Activated naive CD4-positive, alpha-beta T cell treated with anti-CD3 and anti-CD28 coated beads, Interleukin-2, amount 10 ng/mL, durations not matched to agents 7 days and 5 days (primary cell): Measurements from ENCODE around the gene SEMA4D.
"Not testable (repeated sequence)": the region's sequence is repeated elsewhere in the genome, so short reads cannot be mapped to it uniquely, and the experiment has no call there.

Source experiments
- CTCF ChIA-PET: fragments of 350-600 bp; sonication (Branson Sonifier 250); formaldehyde crosslinking; loops from one replicate; lab custom pipeline; 2021; ENCODE audit warnings: antibody characterized with exemption; lab: Charles Lee
- DNase-seq: peaks from one replicate; pipeline ENCODE4 v3.0.0-alpha.2; 2020
- H3K27ac Mint-ChIP-seq: one replicate; pipeline ENCODE4 v1.8.0; 2021; ENCODE audit warnings: mild to moderate bottlenecking, moderate library complexity, mixed read lengths
- H3K27me3 Mint-ChIP-seq: one replicate; pipeline ENCODE4 v1.8.0; 2021; ENCODE audit warnings: mild to moderate bottlenecking, mixed read lengths
- H3K36me3 Mint-ChIP-seq: one replicate; pipeline ENCODE4 v1.8.0; 2021; ENCODE audit warnings: mixed read lengths
- H3K4me1 Mint-ChIP-seq: one replicate; pipeline ENCODE4 v1.8.0; 2021; ENCODE audit warnings: mixed read lengths
- H3K4me3 Mint-ChIP-seq: one replicate; pipeline ENCODE4 v1.8.0; 2021; ENCODE audit warnings: mild to moderate bottlenecking, moderate library complexity, mixed read lengths
- H3K9me3 Mint-ChIP-seq: one replicate; pipeline ENCODE4 v1.8.0; 2021; ENCODE audit warnings: mixed read lengths

The SEMA4D gene

DNA sequence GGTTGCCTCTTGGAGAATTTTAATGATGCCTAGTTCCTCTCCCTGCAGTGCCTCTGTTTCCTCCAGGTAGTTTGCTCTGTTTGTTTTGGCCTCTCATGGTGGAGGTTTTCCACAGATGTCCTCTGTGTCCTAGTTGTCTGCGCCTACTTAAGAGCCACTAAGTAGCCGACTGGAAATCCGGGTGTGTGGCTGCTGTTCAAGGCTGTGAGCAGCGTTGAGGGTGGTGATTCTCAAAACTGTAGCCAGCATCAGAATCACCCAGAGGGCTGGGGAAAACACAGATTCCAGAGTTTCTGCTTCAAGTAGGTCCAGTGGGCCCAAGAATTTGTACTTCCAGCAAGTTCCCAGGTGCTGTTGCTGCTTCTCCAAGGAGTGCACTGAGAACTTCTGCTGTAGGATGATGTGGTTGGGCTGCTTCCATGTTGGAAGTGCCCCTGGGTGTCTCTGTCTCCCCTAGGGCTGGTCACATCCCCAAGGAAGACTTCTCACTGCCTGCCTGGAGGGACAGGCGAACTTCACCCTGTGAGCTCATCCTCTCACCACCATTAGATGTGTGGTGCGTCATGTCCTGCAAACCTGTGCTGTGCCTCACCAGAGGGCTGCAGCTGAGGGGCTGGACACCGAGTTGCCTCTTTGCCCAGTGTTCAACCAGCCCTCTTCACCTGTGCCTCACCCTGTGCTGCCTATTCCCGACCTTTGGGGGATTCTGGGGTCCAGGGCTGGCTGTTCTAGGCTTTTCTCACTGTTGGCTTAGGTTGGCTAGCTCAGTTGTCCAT is 144.9 kb downstream of the SEMA4D start:
- no peak overlapping the region for H3K4me3 Mint-ChIP-seq
- no peaks in the 10 kb centered on the region for H3K9me3 Mint-ChIP-seq
- DNase-seq: no peak
- peaks cover 19% of the 10 kb centered on the region for H3K4me1 Mint-ChIP-seq
- CTCF ChIA-PET: no interaction called here
- H3K27me3 Mint-ChIP-seq: no peaks in the 10 kb centered on the region
- peaks cover 81% of the 10 kb centered on the region for H3K36me3 Mint-ChIP-seq
- H3K27ac Mint-ChIP-seq: peak overlapping the region; percentile 85

DNA sequence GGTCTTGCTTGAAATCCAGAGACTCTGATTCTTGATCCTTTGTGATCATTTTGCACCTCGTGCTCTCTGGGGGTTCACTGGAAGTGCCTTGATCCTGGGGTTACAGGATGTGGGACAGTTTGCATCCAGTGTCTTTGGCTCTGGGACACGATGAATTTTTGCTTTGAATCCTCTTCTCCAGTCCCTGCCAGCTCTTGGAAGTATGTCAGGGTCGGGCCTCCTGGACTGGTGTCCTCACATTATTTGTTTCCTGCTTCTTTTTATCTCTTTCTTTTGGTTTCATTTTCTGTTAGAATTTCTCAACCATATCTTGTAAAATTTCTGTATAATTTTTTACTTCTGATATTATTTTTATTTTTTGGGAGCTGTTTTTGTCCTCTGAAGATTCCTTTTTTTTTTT is 145.5 kb downstream of the SEMA4D start:
- Mint-ChIP-seq H3K9me3 (no peaks in the 10 kb centered on the region), H3K27me3 (no peaks in the 10 kb centered on the region), H3K4me1 (peaks cover 19% of the 10 kb centered on the region), H3K27ac (peak overlapping the region; percentile 79), H3K36me3 (peaks cover 77% of the 10 kb centered on the region), H3K4me3 (no peak overlapping the region)
- DNase-seq: no peak
- CTCF ChIA-PET: no interaction called here

DNA sequence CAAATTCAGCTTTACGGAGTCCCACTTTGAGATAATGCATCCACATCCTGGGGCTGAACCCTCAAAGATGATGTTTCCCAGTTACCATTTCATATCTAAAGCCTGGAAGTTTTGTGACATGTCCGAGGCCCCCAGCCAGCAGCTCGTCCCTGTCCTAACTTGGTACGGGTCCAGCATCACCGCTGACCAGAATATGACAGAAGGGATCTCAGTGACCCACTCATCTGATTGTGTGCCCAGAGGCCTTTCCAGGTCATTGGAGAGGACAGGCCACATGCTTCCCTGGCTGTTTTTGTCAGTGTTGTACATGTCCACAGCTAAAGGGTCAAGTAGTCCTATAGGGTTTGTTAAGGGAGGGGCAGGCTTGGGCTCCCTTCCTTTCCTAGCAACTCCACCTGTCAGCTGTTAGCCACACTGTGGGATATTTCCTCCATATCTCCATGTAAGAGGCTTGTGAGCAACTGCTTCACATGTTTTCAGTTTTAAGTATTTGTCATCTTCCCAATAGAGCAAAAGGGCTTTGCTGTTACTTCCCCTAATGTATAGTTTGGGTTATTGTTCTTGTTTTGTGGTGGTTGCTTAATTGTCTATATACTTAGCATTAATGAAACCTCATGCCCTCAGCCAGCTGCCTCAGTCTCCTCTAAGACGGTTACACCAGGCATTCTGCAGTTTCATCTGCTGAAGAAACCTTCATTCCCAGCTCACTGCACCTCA is 146.2 kb downstream of the SEMA4D start:
- Mint-ChIP-seq H3K27ac (peak overlapping the region; percentile 79), H3K27me3 (no peaks in the 10 kb centered on the region), H3K36me3 (peaks cover 77% of the 10 kb centered on the region), H3K9me3 (no peaks in the 10 kb centered on the region), H3K4me1 (peaks cover 19% of the 10 kb centered on the region), H3K4me3 (no peak overlapping the region)
- CTCF ChIA-PET: interaction anchor here (0.7 kb wide), 1 partner anchor 197 kb away, joined by 3 read pairs; no protein-coding TSS in a partner anchor
- no peak for DNase-seq

DNA sequence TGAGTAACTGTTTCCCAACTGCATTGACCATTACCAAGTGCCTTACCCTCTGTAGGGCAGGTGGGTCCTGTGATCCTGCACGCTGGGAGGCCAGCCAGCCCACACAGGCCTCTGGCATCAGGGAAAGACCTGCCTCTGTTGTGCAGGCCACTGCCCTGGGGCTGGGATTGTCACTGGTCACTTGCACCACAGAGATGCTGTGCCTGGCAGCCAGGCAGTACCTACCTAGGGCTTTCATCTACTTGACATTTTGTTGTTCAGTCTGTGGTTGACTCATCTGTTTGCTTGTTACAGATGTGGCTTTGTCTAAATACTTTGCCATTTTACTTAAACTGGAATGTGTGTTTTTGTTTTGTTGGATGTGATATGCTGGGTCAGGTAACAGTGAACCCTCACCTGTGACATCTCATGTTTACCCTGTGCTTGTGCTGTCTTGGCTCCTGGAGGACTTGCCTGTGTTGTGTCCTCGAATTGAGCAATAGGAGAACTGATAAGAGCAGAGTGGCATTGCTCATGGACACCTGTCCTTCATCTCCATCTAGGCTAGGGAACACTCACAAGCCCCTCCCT is 146.8 kb downstream of the SEMA4D start:
- no peaks in the 10 kb centered on the region for H3K27me3 Mint-ChIP-seq
- H3K9me3 Mint-ChIP-seq: no peaks in the 10 kb centered on the region
- DNase-seq: no peak
- CTCF ChIA-PET: interaction anchor here (0.7 kb wide), 1 partner anchor 198 kb away, joined by 3 read pairs; no protein-coding TSS in a partner anchor
- no peak overlapping the region for H3K27ac Mint-ChIP-seq
- peaks cover 19% of the 10 kb centered on the region for H3K4me1 Mint-ChIP-seq
- no peak overlapping the region for H3K4me3 Mint-ChIP-seq
- H3K36me3 Mint-ChIP-seq: peaks cover 77% of the 10 kb centered on the region

DNA sequence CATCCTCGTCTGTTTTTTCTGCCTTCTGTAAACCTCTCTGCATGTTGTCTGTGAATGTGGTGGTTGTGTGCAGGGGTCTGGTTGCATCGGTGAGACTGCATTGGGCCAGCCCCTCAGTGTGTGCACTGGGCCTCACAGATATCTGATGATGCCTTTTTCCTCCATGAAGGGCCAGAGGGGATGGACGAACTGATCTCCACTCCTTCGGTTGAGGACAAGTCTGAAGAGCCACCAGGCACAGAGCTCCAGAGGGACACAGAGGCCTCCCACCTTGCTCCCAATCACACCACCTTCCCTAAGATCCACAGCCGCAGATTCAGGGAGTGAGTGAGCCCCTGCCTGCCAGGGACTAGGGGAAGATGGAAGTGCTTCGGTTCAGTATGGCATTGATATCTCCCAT is 148.3 kb downstream of the SEMA4D start:
- peaks cover 19% of the 10 kb centered on the region for H3K4me1 Mint-ChIP-seq
- CTCF ChIA-PET: no interaction called here
- H3K4me3 Mint-ChIP-seq: no peak overlapping the region
- H3K27me3 Mint-ChIP-seq: no peaks in the 10 kb centered on the region
- H3K36me3 Mint-ChIP-seq: peaks cover 83% of the 10 kb centered on the region
- DNase-seq: no peak
- no peaks in the 10 kb centered on the region for H3K9me3 Mint-ChIP-seq
- H3K27ac Mint-ChIP-seq: peak overlapping the region; percentile 42

DNA sequence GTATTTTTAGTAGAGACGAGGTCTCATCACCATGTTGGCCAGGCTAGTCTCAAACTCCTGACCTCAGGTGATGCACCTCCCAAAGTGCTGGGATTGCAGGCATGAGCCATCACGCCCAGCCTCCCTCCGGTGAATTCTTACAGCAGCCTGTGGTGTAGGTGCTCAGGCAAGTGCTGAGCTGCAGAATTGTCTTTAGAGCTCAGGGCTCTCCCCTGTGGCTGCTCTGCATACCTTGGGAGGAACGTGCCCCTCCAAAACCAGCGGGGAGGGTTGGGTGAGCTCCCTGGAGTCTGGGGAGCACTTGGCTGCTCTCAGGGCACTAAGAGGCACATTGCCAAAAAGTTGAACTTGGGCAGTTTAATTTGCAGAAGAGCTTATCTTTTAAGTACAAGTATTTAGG is 150.3 kb downstream of the SEMA4D start:
- Mint-ChIP-seq H3K27ac (no peak overlapping the region), H3K4me1 (peaks cover 9% of the 10 kb centered on the region), H3K9me3 (no peaks in the 10 kb centered on the region), H3K4me3 (no peak overlapping the region), H3K27me3 (no peaks in the 10 kb centered on the region), H3K36me3 (peaks cover 86% of the 10 kb centered on the region)
- CTCF ChIA-PET: interaction anchor here (0.9 to 1.3 kb wide), 2 partner anchors 10 to 58 kb away, joined by 3 to 6 read pairs; no protein-coding TSS in a partner anchor
- DNase-seq: no peak

DNA sequence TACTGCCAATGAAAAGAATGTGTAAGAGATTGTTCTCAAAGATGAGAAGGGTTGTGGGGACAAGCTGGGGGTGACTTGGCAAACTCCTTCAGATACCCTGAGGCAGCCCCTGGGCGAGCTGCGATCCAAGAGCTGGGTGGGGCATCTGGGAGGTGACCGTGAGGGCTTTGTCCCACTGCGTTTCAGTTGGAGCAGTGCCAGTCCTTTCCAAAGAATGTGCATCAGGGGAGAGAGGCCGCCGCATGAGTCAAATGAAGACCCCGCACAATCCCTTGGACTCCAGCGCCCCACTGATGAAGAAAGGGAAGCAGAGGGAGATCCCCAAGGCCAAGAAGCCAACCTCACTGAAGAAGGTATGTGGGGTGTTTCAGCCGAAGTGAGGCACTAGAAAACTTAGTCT is 151.2 kb downstream of the SEMA4D start:
- no peak overlapping the region for H3K27ac Mint-ChIP-seq
- no peak for DNase-seq
- H3K4me1 Mint-ChIP-seq: no peaks in the 10 kb centered on the region
- CTCF ChIA-PET: no interaction called here
- H3K36me3 Mint-ChIP-seq: peaks cover 86% of the 10 kb centered on the region
- H3K9me3 Mint-ChIP-seq: no peaks in the 10 kb centered on the region
- H3K27me3 Mint-ChIP-seq: no peaks in the 10 kb centered on the region
- H3K4me3 Mint-ChIP-seq: no peak overlapping the region

DNA sequence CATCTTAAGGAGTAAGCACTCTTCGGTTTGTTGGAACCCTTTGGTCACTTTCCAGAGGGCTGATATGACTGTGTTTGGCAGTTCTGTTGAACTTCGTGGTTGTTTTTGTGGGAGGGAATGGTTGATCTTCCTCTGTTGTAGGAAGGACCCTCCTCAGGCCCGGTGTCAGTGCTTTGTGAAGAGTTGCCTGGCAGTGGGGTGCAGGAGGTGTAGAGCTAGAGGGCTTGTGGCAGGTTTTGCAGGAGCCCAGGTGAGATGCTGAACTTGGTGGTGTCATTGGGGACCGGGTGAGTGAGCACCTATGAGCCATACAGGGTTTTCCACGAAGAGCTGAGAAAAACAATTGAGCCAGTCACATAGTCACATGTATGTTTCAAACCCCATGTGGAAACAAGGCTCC is 152.4 kb downstream of the SEMA4D start:
- CTCF ChIA-PET: no interaction called here
- no peaks in the 10 kb centered on the region for H3K4me1 Mint-ChIP-seq
- no peak for DNase-seq
- no peak overlapping the region for H3K27ac Mint-ChIP-seq
- no peaks in the 10 kb centered on the region for H3K9me3 Mint-ChIP-seq
- peaks cover 87% of the 10 kb centered on the region for H3K36me3 Mint-ChIP-seq
- no peaks in the 10 kb centered on the region for H3K27me3 Mint-ChIP-seq
- H3K4me3 Mint-ChIP-seq: no peak overlapping the region

DNA sequence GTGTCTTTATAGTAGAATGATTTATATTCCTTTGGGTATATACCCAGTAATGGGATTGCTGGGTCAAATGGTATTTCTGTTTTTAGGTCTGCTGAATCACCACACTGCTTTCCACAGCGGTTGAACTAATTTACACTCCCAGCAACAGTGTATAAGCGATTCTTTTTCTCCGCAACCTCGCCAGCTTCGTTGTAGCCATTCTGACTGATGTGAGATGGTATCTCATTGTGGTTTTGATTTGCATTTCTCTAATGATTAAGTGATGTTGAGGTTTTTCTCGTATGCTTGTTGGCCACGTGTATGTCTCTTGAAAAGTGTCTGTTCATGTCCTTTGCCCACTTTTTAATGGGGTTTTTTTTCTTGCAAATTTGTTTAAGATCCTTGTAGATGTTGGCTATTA is 154.1 kb downstream of the SEMA4D start:
- H3K27ac Mint-ChIP-seq, H3K9me3 Mint-ChIP-seq, CTCF ChIA-PET, DNase-seq, H3K4me1 Mint-ChIP-seq, H3K27me3 Mint-ChIP-seq, H3K4me3 Mint-ChIP-seq: not testable (repeated sequence)
- peaks cover 85% of the 10 kb centered on the region for H3K36me3 Mint-ChIP-seq

DNA sequence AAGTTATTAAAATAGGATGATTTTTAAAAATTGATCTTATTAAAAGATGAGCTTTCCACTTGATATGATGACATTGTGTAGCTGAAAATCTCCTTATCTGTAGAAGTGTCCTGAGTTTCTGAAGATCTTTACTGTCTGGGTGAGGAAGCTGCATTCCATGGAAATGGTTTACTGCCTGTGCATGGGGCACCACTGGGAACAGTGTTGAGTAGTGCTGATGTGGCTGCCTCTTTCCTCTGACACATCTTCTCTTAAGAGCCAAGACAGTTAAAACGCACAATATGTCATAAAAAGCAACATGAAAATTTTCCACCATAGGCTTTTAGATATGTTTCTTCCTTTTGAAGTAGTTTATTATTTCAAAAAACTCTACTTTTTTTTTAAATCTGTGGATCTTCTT is 155.0 kb downstream of the SEMA4D start:
- H3K36me3 Mint-ChIP-seq: peaks cover 84% of the 10 kb centered on the region
- H3K9me3 Mint-ChIP-seq: no peaks in the 10 kb centered on the region
- no peak overlapping the region for H3K4me3 Mint-ChIP-seq
- DNase-seq: no peak
- no peaks in the 10 kb centered on the region for H3K27me3 Mint-ChIP-seq
- H3K4me1 Mint-ChIP-seq: no peaks in the 10 kb centered on the region
- H3K27ac Mint-ChIP-seq: no peak overlapping the region
- CTCF ChIA-PET: no interaction called here

DNA sequence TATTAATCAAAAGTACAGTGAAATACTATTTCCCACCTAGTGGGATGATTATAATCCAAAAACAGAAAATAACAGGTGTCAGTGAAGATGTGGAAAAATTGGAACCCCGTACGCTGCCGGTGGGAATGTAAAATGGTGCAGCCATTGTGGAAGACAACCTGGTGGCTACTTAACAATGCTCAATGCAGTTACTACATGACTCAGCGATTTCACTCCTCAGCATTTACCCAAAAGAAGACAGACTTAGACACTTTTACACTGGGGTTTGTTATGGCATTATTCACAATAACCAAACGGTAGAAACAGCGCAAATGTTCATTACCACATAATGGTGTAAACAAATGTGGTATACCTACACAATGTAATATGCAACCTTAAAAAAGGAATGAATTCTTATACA is 155.7 kb downstream of the SEMA4D start:
- no peak overlapping the region for H3K4me3 Mint-ChIP-seq
- peaks cover 89% of the 10 kb centered on the region for H3K36me3 Mint-ChIP-seq
- no peak overlapping the region for H3K27ac Mint-ChIP-seq
- H3K27me3 Mint-ChIP-seq: no peaks in the 10 kb centered on the region
- no peaks in the 10 kb centered on the region for H3K4me1 Mint-ChIP-seq
- no peaks in the 10 kb centered on the region for H3K9me3 Mint-ChIP-seq
- no peak for DNase-seq
- CTCF ChIA-PET: no interaction called here

DNA sequence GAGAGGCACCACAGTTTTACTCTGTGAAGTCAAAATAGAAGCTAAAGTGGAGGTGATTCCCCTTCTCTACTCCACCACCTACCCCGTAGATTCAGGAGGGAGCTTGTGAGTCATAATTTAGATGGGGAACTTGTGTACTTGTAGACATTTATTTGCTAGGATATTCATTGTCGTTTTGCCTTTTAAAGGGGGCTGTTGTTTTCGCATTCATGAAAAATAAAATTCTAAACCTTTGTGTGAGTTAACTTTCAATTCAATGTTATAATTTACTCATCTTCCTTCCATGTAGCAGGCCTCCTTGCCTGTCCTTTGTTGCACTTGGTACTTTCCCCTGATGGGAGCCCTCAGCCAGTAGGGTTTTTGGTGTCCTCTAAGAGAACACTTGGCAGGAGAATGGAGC is 157.6 kb downstream of the SEMA4D start:
- Mint-ChIP-seq H3K4me1 (no peaks in the 10 kb centered on the region), H3K9me3 (no peaks in the 10 kb centered on the region)
- CTCF ChIA-PET: no interaction called here

DNA sequence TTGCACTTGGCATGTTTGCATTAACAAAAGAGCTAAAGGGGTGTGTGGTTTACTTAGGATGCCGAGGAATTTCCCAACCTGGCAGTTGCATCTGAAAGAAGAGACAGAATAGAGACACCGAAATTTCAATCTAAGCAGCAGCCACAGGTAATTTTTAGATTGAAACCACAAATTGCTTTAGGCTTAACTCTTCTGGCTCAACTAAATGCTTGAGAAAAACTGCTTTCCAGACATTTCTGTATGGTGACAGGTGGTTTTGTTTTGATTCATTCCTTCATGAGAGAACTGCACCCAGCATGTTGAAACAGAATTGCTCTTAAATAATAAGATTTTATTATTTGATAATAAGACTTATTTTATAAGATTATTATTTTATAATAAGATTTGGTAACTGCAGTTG is 158.1 kb downstream of the SEMA4D start:
- H3K27me3 Mint-ChIP-seq: no peaks in the 10 kb centered on the region
- no peaks in the 10 kb centered on the region for H3K4me1 Mint-ChIP-seq
- H3K4me3 Mint-ChIP-seq: no peak overlapping the region
- no peaks in the 10 kb centered on the region for H3K9me3 Mint-ChIP-seq
- CTCF ChIA-PET: no interaction called here
- DNase-seq: no peak
- H3K27ac Mint-ChIP-seq: no peak overlapping the region
- peaks cover 79% of the 10 kb centered on the region for H3K36me3 Mint-ChIP-seq

More for the DNA sequence above, 157.6 kb downstream of the SEMA4D start:
- H3K27ac Mint-ChIP-seq: no peak overlapping the region
- no peak for DNase-seq
- H3K4me3 Mint-ChIP-seq: no peak overlapping the region
- H3K27me3 Mint-ChIP-seq: no peaks in the 10 kb centered on the region
- H3K36me3 Mint-ChIP-seq: peaks cover 80% of the 10 kb centered on the region

DNA sequence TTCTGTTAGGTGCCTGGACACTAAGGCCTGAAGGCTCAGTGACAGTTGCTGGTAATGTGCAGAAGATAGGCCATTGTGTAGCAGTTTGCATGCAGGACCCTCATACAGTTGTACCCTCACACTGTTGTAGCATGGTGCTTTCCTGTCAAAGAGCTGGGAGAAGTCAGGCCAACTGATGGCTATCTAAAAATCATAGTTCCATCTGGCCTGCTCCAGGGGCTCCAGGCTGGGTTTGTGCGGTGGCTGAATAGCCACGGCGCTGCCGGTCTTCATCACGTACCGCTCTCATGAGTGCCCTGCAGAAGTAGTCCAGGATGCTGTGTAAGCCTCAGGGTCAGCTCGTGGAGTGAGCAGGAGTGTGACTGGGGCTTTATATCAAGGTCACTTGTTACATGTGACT is 167.4 kb downstream of the SEMA4D start:
- no peak overlapping the region for H3K4me3 Mint-ChIP-seq
- no peaks in the 10 kb centered on the region for H3K9me3 Mint-ChIP-seq
- no peak for DNase-seq
- CTCF ChIA-PET: no interaction called here
- H3K36me3 Mint-ChIP-seq: peaks cover 48% of the 10 kb centered on the region
- H3K27me3 Mint-ChIP-seq: no peaks in the 10 kb centered on the region
- no peaks in the 10 kb centered on the region for H3K4me1 Mint-ChIP-seq
- H3K27ac Mint-ChIP-seq: no peak overlapping the region
